ENCODE results near the gene DHX16. TPM values are rescaled to one million over a fixed set of nuclear protein-coding genes. Genes with fewer than 3 reads are reported as not detected.

DHX16 gene
- polyA plus RNA-seq, 1 donor (not counting 4 experiments of a cell fraction or from before 2014, with no cell fraction given): 34.2 TPM

DNA sequence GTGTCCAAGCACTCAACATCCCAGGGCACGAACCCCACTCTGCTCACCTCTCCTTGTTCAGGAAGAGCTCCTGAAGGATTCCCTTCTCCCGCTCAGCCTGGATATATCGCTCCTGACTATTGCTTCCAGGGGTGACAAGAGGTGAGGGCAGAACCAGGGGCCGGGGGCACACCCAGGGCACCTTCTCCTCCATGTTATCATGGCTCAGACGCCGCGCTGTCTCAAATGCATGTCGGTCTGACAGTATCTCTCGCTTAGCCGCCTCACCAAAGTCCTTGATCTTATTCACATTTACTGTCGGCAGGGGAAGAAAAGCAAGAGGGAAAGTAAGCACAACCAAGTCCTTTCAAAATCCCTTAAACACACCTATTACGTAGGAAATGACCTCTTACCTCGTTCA lies 68.8 kb downstream of the DHX16 start:
- Histone ChIP-seq H4K20me1 (ENCODE audit: control insufficient read depth, extremely low read depth, insufficient read depth, low read length) (no peaks in the 10 kb centered on the region), H3K27me3 (ENCODE audit: control insufficient read depth, extremely low read depth, insufficient read depth, low read length) (no peaks in the 10 kb centered on the region), H3K9me3 (ENCODE audit: control insufficient read depth, low read depth, low read length) (no peaks in the 10 kb centered on the region), H3K4me2 (ENCODE audit: control insufficient read depth, extremely low read depth, insufficient read depth, low read depth, low read length) (no peak overlapping the region), H3K27ac (ENCODE audit: control insufficient read depth, insufficient read depth, low read length) (no peak overlapping the region), H3K36me3 (ENCODE audit: control insufficient read depth in 2 of 2, extremely low read depth in 1 of 2, insufficient read depth in 2 of 2, low read length in 2 of 2) (peaks cover 50 to 59% of the 10 kb centered on the region in 2 experiments), H3K4me3 (ENCODE audit: control insufficient read depth in 2 of 3, extremely low read depth in 1 of 3, insufficient read depth in 2 of 3, low read depth in 1 of 3, low read length in 3 of 3) (no peak overlapping the region), H3K4me1 (ENCODE audit: control insufficient read depth, extremely low read depth, insufficient read depth, low read length) (no peaks in the 10 kb centered on the region), H2AFZ (ENCODE audit: control insufficient read depth, low read length) (no peak overlapping the region), H3K9ac (ENCODE audit: control insufficient read depth, extremely low read depth, insufficient read depth, low read length) (no peak overlapping the region), H3K9me1 (ENCODE audit: control insufficient read depth, extremely low read depth, insufficient read depth, low read length) (no peaks in the 10 kb centered on the region), H3K79me2 (ENCODE audit: control insufficient read depth, insufficient read depth, low read length) (no peaks in the 10 kb centered on the region)
- FAIRE-seq (no peak), DNase-seq (ENCODE audit: low read depth, low spot score) (no peak)
- TF ChIP-seq, protein P1, sequence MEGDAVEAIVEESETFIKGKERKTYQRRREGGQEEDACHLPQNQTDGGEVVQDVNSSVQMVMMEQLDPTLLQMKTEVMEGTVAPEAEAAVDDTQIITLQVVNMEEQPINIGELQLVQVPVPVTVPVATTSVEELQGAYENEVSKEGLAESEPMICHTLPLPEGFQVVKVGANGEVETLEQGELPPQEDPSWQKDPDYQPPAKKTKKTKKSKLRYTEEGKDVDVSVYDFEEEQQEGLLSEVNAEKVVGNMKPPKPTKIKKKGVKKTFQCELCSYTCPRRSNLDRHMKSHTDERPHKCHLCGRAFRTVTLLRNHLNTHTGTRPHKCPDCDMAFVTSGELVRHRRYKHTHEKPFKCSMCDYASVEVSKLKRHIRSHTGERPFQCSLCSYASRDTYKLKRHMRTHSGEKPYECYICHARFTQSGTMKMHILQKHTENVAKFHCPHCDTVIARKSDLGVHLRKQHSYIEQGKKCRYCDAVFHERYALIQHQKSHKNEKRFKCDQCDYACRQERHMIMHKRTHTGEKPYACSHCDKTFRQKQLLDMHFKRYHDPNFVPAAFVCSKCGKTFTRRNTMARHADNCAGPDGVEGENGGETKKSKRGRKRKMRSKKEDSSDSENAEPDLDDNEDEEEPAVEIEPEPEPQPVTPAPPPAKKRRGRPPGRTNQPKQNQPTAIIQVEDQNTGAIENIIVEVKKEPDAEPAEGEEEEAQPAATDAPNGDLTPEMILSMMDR (optimal IDR thresholded peaks at IDR 0.05 in 1 of 3, IDR thresholded peaks at IDR 0.05 in 1 of 3, conservative IDR thresholded peaks at IDR 0.05 in 1 of 3; ENCODE audit: extremely low read depth in 1 of 3, insufficient read depth in 2 of 3, low read length in 3 of 3): no peak
- TF ChIP-seq EZH2 (IDR thresholded peaks at IDR 0.05; ENCODE audit: low read length): no peak
- dilution Hi-C loops (cut with MboI; ENCODE audit: extremely low pct_ligation_motif_present, low sequenced_read_pairs): no loop called here

Other genes with a start within 250 kb of the DHX16 start
- gene HLA-E, start 183.5 kb downstream of the DHX16 start, polyA plus RNA-seq: 108 to 177 TPM (median 123 TPM) in 3 replicates
- 28.7 to 48.2 TPM (median 39.5 TPM) in 3 replicates for gene GNL1, start 116.5 kb downstream of the DHX16 start, polyA plus RNA-seq
- 5.4 to 6.4 TPM (median 6.1 TPM) in 3 replicates for gene PRR3, start 115.7 kb downstream of the DHX16 start, polyA plus RNA-seq
- gene ABCF1, start 101.6 kb downstream of the DHX16 start, polyA plus RNA-seq: 22.6 to 67.1 TPM (median 30.0 TPM) in 3 replicates
- 25.3 to 36.6 TPM (median 30.0 TPM) in 3 replicates for gene PPP1R10, start 55.8 kb downstream of the DHX16 start, polyA plus RNA-seq
- gene MRPS18B, start 55.2 kb downstream of the DHX16 start, polyA plus RNA-seq: 55.0 to 74.6 TPM (median 59.8 TPM) in 3 replicates
- gene ATAT1, start 46.1 kb downstream of the DHX16 start, polyA plus RNA-seq: 3.8 to 6.0 TPM (median 5.4 TPM) in 3 replicates
- gene C6orf136, start 25.9 kb downstream of the DHX16 start, polyA plus RNA-seq: 6.7 to 8.7 TPM (median 7.8 TPM) in 3 replicates
- gene PPP1R18, start 13.6 kb upstream of the DHX16 start, polyA plus RNA-seq: 87.0 to 114 TPM (median 88.9 TPM) in 3 replicates
- gene NRM, start 18.0 kb upstream of the DHX16 start, polyA plus RNA-seq: 2.7 to 17.8 TPM (median 7.0 TPM) in 3 replicates
- 4.2 to 10.0 TPM (median 6.9 TPM) in 3 replicates for gene MDC1, start 44.3 kb upstream of the DHX16 start, polyA plus RNA-seq
- 1,010 to 1,517 TPM (median 1,159 TPM) in 3 replicates for gene TUBB, start 47.3 kb upstream of the DHX16 start, polyA plus RNA-seq
- 21.6 to 23.8 TPM (median 22.1 TPM) in 3 replicates for gene FLOT1, start 69.7 kb upstream of the DHX16 start, polyA plus RNA-seq
- gene IER3, start 71.5 kb upstream of the DHX16 start, polyA plus RNA-seq: 171 to 289 TPM (median 277 TPM) in 3 replicates
- 104 to 178 TPM (median 152 TPM) in 3 replicates for gene DDR1, start 211.5 kb upstream of the DHX16 start, polyA plus RNA-seq
- gene GTF2H4, start 235.2 kb upstream of the DHX16 start, polyA plus RNA-seq: 34.2 to 44.0 TPM (median 38.7 TPM) in 3 replicates
- gene VARS2, start 241.2 kb upstream of the DHX16 start, polyA plus RNA-seq: 12.8 to 14.3 TPM (median 13.8 TPM) in 3 replicates